Measurements from ENCODE around the gene ZNF837.
A peak's percentile ranks its signal among the peaks of the same experiment; 100 is the strongest.

GRCh38 chr19:58326914-58327726 is 53.7 kb downstream of the ZNF837 start, which contains the start of gene ZSCAN22:
- no peak for TF ChIP-seq CTCF (IDR thresholded peaks at IDR 0.05)
- TF ChIP-seq JUN (CRISPR knock-in tag; IDR thresholded peaks at IDR 0.05) = no peak
- 0 out of 2 replicates have a peak, but pooled peaks have one; percentile 48 for TF ChIP-seq ATF3 (CRISPR knock-in tag; conservative IDR thresholded peaks at IDR 0.05)
- peak; percentile 44; the same call in 1 of the 2 replicates for TF ChIP-seq USF1 (CRISPR knock-in tag; IDR thresholded peaks at IDR 0.05)
- TF ChIP-seq MAX (CRISPR knock-in tag; IDR thresholded peaks at IDR 0.05) = peak; percentile 78; the same call in 1 of the 2 replicates
